H9 (cell line): Measurements from ENCODE around the gene COA7. TPM values are rescaled to one million over a fixed set of nuclear protein-coding genes. Genes with fewer than 3 reads are reported as not detected.

Source experiments
- DNase-seq: peaks from one replicate; pipeline ENCODE4 v3.0.0-alpha.2; 2017
- H2AFZ ChIP-seq: one replicate; pipeline ENCODE4 v1.6.1; 2013; ENCODE audit warnings: mild to moderate bottlenecking, low read length, control low read depth, moderate library complexity
- H2AK5ac ChIP-seq: 2 replicates; pipeline ENCODE4 v1.6.1; 2013; ENCODE audit warnings: low read length, control low read depth, mixed read lengths; ENCODE audit not compliant: insufficient read length
- H2BK120ac ChIP-seq: one replicate; pipeline ENCODE4 v1.6.1; 2013; ENCODE audit warnings: low read depth, mild to moderate bottlenecking, low read length, control low read depth, inconsistent platforms; ENCODE audit not compliant: poor library complexity, severe bottlenecking
- H2BK12ac ChIP-seq: 2 replicates; pipeline ENCODE4 v1.6.1; 2013; ENCODE audit warnings: low read length, control low read depth, mixed read lengths, low read depth; ENCODE audit not compliant: insufficient read length
- H2BK15ac ChIP-seq: 2 replicates; pipeline ENCODE4 v1.6.1; 2013; ENCODE audit warnings: low read depth, low read length, control low read depth
- H2BK20ac ChIP-seq: one replicate; pipeline ENCODE4 v1.6.1; 2013; ENCODE audit warnings: low read depth, mild to moderate bottlenecking, low read length, control low read depth, inconsistent platforms; ENCODE audit not compliant: poor library complexity, severe bottlenecking
- H2BK5ac ChIP-seq: 2 replicates; pipeline ENCODE4 v1.6.1; 2013; ENCODE audit warnings: low read length, control low read depth, mixed read lengths; ENCODE audit not compliant: insufficient read length
- H3K14ac ChIP-seq: 2 replicates; pipeline ENCODE4 v1.6.1; 2013; ENCODE audit warnings: low read length, control low read depth; ENCODE audit not compliant: insufficient read depth
- H3K18ac ChIP-seq: 2 replicates; pipeline ENCODE4 v1.6.1; 2013; ENCODE audit warnings: low read depth, mild to moderate bottlenecking, mixed read lengths, low read length, control low read depth; ENCODE audit not compliant: insufficient read length
- H3K23ac ChIP-seq: 2 replicates; pipeline ENCODE4 v1.6.1; 2013; ENCODE audit warnings: low read length, control low read depth, mixed read lengths, low read depth; ENCODE audit not compliant: insufficient read length
- H3K23me2 ChIP-seq: 2 replicates; pipeline ENCODE4 v1.6.1; 2013; ENCODE audit warnings: low read depth, mild to moderate bottlenecking, mixed read lengths, low read length, control low read depth; ENCODE audit not compliant: insufficient read length, poor library complexity, severe bottlenecking
- H3K27ac ChIP-seq: 2 replicates; pipeline ENCODE4 v1.5.1; 2013; ENCODE audit warnings: low read length, control low read depth, mixed read lengths, low read depth; ENCODE audit not compliant: insufficient read length
- H3K27me3 ChIP-seq: 2 replicates; pipeline ENCODE4 v1.6.1; 2013; ENCODE audit warnings: low read length, control low read depth, inconsistent platforms; ENCODE audit not compliant: insufficient read depth
- H3K4ac ChIP-seq: 2 replicates; pipeline ENCODE4 v1.6.1; 2013; ENCODE audit warnings: low read depth, mild to moderate bottlenecking, control low read depth, inconsistent platforms, low read length, moderate library complexity
- H3K4me1 ChIP-seq: 2 replicates; pipeline ENCODE4 v1.6.1; 2013; ENCODE audit warnings: low read length, control low read depth, inconsistent platforms; ENCODE audit not compliant: insufficient read depth
- H3K4me2 ChIP-seq: 2 replicates; pipeline ENCODE4 v1.6.1; 2013; ENCODE audit warnings: low read length, control low read depth, mixed read lengths; ENCODE audit not compliant: insufficient read length, insufficient read depth
- H3K56ac ChIP-seq: 2 replicates; pipeline ENCODE4 v1.6.1; 2013; ENCODE audit warnings: low read depth, mild to moderate bottlenecking, mixed read lengths, low read length, control low read depth; ENCODE audit not compliant: insufficient read length
- H3K79me1 ChIP-seq: 2 replicates; pipeline ENCODE4 v1.6.1; 2013; ENCODE audit warnings: low read depth, mild to moderate bottlenecking, moderate library complexity, low read length, control low read depth, inconsistent platforms; ENCODE audit not compliant: insufficient read depth, poor library complexity, severe bottlenecking
- H3K79me2 ChIP-seq: 2 replicates; pipeline ENCODE4 v1.6.1; 2013; ENCODE audit warnings: low read length, control low read depth, inconsistent platforms; ENCODE audit not compliant: insufficient read depth
- H3K9ac ChIP-seq: 2 replicates; pipeline ENCODE4 v1.6.1; 2013; ENCODE audit warnings: low read length, control low read depth, mixed read lengths; ENCODE audit not compliant: insufficient read length; ENCODE audit errors: extremely low read depth
- H3K9me3 ChIP-seq: one replicate; pipeline ENCODE4 v1.6.1; 2013; ENCODE audit warnings: low read depth, low read length, inconsistent platforms; ENCODE audit not compliant: control insufficient read depth
- H3T11ph ChIP-seq: one replicate; pipeline ENCODE4 v1.6.1; 2013; ENCODE audit warnings: mild to moderate bottlenecking, low read length, control low read depth, inconsistent platforms
- H4K20me1 ChIP-seq: one replicate; pipeline ENCODE4 v1.6.1; 2013; ENCODE audit not compliant: control insufficient read depth, insufficient read length, insufficient read depth
- H4K5ac ChIP-seq: 2 replicates; pipeline ENCODE4 v1.6.1; 2013; ENCODE audit warnings: low read depth, mild to moderate bottlenecking, mixed read lengths, low read length, control low read depth; ENCODE audit not compliant: insufficient read length
- H4K8ac ChIP-seq: replicated peaks from 2 replicates; pipeline ENCODE4 v1.6.1; 2013; ENCODE audit warnings: low read length, control low read depth, mixed read lengths, low read depth; ENCODE audit not compliant: insufficient read length
- H4K91ac ChIP-seq: 2 replicates; pipeline ENCODE4 v1.6.1; 2013; ENCODE audit warnings: low read depth, mild to moderate bottlenecking, moderate library complexity, mixed read lengths, low read length, control low read depth; ENCODE audit not compliant: insufficient read length
- H3K27ac Mint-ChIP-seq, 3 experiments: 2 replicates in 2 of 3; 3 replicates in 1 of 3; pipeline ENCODE4 v1.8.0; 2020 to 2021; ENCODE audit warnings: mixed read lengths in 3 of 3, mild to moderate bottlenecking in 1 of 3, moderate library complexity in 1 of 3
- H3K27me3 Mint-ChIP-seq: 2 replicates; pipeline ENCODE4 v1.8.0; 2021; ENCODE audit warnings: low read depth, mild to moderate bottlenecking, moderate library complexity, mixed read lengths
- H3K36me3 Mint-ChIP-seq, 3 experiments: 2 replicates in 2 of 3; 3 replicates in 1 of 3; pipeline ENCODE4 v1.8.0; 2020 to 2021; ENCODE audit warnings: low read depth in 3 of 3, mixed read lengths in 3 of 3; ENCODE audit not compliant: insufficient read depth in 1 of 3
- H3K4me1 Mint-ChIP-seq, 2 experiments: 2 replicates each; pipeline ENCODE4 v1.8.0; 2020; ENCODE audit warnings: mixed read lengths in 2 of 2
- H3K4me3 Mint-ChIP-seq, 2 experiments: 2 replicates in 1 of 2; 3 replicates in 1 of 2; pipeline ENCODE4 v1.8.0; 2020 to 2021; ENCODE audit warnings: mild to moderate bottlenecking in 2 of 2, mixed read lengths in 2 of 2, moderate library complexity in 1 of 2
- H3K9me3 Mint-ChIP-seq, 2 experiments: 2 replicates in 1 of 2; 3 replicates in 1 of 2; pipeline ENCODE4 v1.8.0; 2020; ENCODE audit warnings: mild to moderate bottlenecking in 2 of 2, mixed read lengths in 2 of 2, moderate library complexity in 1 of 2
- WGBS: extraction: QIAGEN DNeasy Blood & Tissue Kit; methylation state at CpG from one replicate; pipeline ENCODE4 v1.1.7; 2013; ENCODE audit warnings: missing lambda C conversion rate, low lambda C conversion rate, mixed read lengths; ENCODE audit not compliant: insufficient read length; ENCODE audit errors: extremely low coverage; 5-methylcytosine and 5-hydroxymethylcytosine counted together
- total RNA-seq: library from RNA; stranded (reverse); gene quantifications from 2 replicates; pipeline ENCODE4 v1.2.1, GENCODE V29; 2021
- TF ChIP-seq, protein P1 (sequence below): fragments of 200-600 bp; sonication (generic); conservative IDR thresholded peaks from 3 replicates; pipeline ENCODE4 v1.8.0; 2021; ENCODE audit warnings: antibody characterized with exemption, mild to moderate bottlenecking

The COA7 gene
- total RNA-seq, 1 experiment from 2014 or later = 69.1 TPM

- no peak overlapping the region for H3K27ac ChIP-seq
- H3K9me3 ChIP-seq = no peaks in the 10 kb centered on the region
- H3K4ac ChIP-seq = no peak overlapping the region
- H2BK15ac ChIP-seq = no peak overlapping the region
- Mint-ChIP-seq H3K27ac (no peak overlapping the region), H3K36me3 (no peaks in the 10 kb centered on the region; a peak in 1 of 7 replicates), H3K4me3 (no peak overlapping the region), H3K9me3 (no peaks in the 10 kb centered on the region; a peak in 1 of 5 replicates), H3K27me3 (peaks cover 4% of the 10 kb centered on the region), H3K4me1 (peaks cover 8 to 13% of the 10 kb centered on the region in 2 experiments)
- H3K9ac ChIP-seq = no peak overlapping the region
- H3K23me2 ChIP-seq = peaks cover 4% of the 10 kb centered on the region
- H4K8ac ChIP-seq = no peak overlapping the region
- H4K20me1 ChIP-seq = no peaks in the 10 kb centered on the region
- no peak overlapping the region for H3K14ac ChIP-seq
- no CpG with 5 or more reads among the region's 5 CpGs for WGBS
- no peak overlapping the region for H2BK120ac ChIP-seq
- no peaks in the 10 kb centered on the region for H3K4me1 ChIP-seq
- no peaks in the 10 kb centered on the region for H3K79me1 ChIP-seq
- no peak overlapping the region for H2AK5ac ChIP-seq
- H2AFZ ChIP-seq = no peak overlapping the region
- no peak overlapping the region for H3K23ac ChIP-seq
- no peak overlapping the region for H3T11ph ChIP-seq
- no peak overlapping the region for H3K4me2 ChIP-seq
- H3K18ac ChIP-seq = no peak overlapping the region
- no peaks in the 10 kb centered on the region for H3K27me3 ChIP-seq
- no peak overlapping the region for H2BK12ac ChIP-seq
- H2BK5ac ChIP-seq = no peak overlapping the region
- H3K56ac ChIP-seq = no peak overlapping the region
- no peak overlapping the region for H4K5ac ChIP-seq
- no peak overlapping the region for H2BK20ac ChIP-seq
- no peaks in the 10 kb centered on the region for H3K79me2 ChIP-seq
- no peak overlapping the region for H4K91ac ChIP-seq
- no peak for DNase-seq
- TF ChIP-seq, protein P1, sequence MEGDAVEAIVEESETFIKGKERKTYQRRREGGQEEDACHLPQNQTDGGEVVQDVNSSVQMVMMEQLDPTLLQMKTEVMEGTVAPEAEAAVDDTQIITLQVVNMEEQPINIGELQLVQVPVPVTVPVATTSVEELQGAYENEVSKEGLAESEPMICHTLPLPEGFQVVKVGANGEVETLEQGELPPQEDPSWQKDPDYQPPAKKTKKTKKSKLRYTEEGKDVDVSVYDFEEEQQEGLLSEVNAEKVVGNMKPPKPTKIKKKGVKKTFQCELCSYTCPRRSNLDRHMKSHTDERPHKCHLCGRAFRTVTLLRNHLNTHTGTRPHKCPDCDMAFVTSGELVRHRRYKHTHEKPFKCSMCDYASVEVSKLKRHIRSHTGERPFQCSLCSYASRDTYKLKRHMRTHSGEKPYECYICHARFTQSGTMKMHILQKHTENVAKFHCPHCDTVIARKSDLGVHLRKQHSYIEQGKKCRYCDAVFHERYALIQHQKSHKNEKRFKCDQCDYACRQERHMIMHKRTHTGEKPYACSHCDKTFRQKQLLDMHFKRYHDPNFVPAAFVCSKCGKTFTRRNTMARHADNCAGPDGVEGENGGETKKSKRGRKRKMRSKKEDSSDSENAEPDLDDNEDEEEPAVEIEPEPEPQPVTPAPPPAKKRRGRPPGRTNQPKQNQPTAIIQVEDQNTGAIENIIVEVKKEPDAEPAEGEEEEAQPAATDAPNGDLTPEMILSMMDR = no peak
These were observed 9.9 kb upstream of the COA7 start for GRCh38 chr1:52707927-52708655.
